HL-60 (cell line): ENCODE results near the gene NUB1.

Source experiments
- DNase-seq, 2 experiments: peaks; one replicate each; pipeline ENCODE4 v3.0.0-alpha.2; 2010 to 2020; ENCODE audit warnings: low read depth in 1 of 2, low spot score in 1 of 2
- H3K27ac ChIP-seq: fragments of 250-450 bp; sonication (Bioruptor Pico); replicated peaks from 2 replicates; pipeline ENCODE4 v1.5.1; 2020; ENCODE audit warnings: mild to moderate bottlenecking, moderate library complexity
- H3K27me3 ChIP-seq: fragments of 250-450 bp; sonication (Bioruptor Pico); 2 replicates; pipeline ENCODE4 v1.5.1; 2021; ENCODE audit warnings: mild to moderate bottlenecking, moderate library complexity; ENCODE audit not compliant: insufficient read depth, poor library complexity, severe bottlenecking
- H3K4me3 ChIP-seq: replicated peaks from 2 replicates; pipeline ENCODE4 v1.5.1; 2011; ENCODE audit warnings: mild to moderate bottlenecking, control low read depth, low read length; ENCODE audit not compliant: insufficient read depth
- CTCF ChIP-seq: IDR thresholded peaks from one replicate; pipeline ENCODE4 v1.5.1; 2011; ENCODE audit warnings: low read length, control low read depth, inconsistent platforms; ENCODE audit not compliant: insufficient read depth
- GABPA ChIP-seq: IDR thresholded peaks from 2 replicates; pipeline ENCODE4 v1.6.1; 2012; ENCODE audit warnings: low read depth
- POLR2AphosphoS5 ChIP-seq: IDR thresholded peaks from 2 replicates; pipeline ENCODE4 v1.6.1; 2012; ENCODE audit warnings: low read depth
- SPI1 ChIP-seq: IDR thresholded peaks from 2 replicates; pipeline ENCODE4 v1.6.1; 2012; ENCODE audit warnings: low read depth, mild to moderate bottlenecking, borderline replicate concordance
- TF ChIP-seq, protein P1 (sequence below): IDR thresholded peaks from 2 replicates; pipeline ENCODE4 v1.6.1; 2012; ENCODE audit warnings: low read depth; ENCODE audit not compliant: insufficient replicate concordance

Gene NUB1

DNA sequence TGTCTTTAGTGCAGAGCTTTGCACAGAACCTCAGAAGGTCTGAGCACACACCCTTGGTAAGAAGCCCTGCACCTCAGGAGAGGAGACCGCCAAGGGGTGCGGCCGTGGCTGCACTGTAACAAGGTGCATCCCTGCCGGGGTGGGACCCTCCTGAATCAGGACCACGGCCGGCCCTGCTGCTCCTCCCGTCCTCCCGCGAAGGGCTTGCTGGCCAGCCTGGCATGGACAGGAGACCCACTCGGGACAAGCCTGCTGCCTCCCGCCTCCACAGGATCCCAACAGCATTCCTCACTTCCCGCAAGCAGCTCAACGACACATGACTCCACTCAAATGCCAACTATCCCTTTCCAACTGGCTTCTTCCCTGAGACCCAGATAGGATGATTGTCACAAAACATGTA, 55.4 kb downstream of the NUB1 start:
- Histone ChIP-seq H3K27ac (no peak overlapping the region), H3K27me3 (peaks cover 2% of the 10 kb centered on the region), H3K4me3 (no peak overlapping the region)
- TF ChIP-seq POLR2AphosphoS5 = no peak
- no peak for TF ChIP-seq GABPA
- no peak for TF ChIP-seq SPI1
- TF ChIP-seq CTCF = no peak
- TF ChIP-seq, protein P1, sequence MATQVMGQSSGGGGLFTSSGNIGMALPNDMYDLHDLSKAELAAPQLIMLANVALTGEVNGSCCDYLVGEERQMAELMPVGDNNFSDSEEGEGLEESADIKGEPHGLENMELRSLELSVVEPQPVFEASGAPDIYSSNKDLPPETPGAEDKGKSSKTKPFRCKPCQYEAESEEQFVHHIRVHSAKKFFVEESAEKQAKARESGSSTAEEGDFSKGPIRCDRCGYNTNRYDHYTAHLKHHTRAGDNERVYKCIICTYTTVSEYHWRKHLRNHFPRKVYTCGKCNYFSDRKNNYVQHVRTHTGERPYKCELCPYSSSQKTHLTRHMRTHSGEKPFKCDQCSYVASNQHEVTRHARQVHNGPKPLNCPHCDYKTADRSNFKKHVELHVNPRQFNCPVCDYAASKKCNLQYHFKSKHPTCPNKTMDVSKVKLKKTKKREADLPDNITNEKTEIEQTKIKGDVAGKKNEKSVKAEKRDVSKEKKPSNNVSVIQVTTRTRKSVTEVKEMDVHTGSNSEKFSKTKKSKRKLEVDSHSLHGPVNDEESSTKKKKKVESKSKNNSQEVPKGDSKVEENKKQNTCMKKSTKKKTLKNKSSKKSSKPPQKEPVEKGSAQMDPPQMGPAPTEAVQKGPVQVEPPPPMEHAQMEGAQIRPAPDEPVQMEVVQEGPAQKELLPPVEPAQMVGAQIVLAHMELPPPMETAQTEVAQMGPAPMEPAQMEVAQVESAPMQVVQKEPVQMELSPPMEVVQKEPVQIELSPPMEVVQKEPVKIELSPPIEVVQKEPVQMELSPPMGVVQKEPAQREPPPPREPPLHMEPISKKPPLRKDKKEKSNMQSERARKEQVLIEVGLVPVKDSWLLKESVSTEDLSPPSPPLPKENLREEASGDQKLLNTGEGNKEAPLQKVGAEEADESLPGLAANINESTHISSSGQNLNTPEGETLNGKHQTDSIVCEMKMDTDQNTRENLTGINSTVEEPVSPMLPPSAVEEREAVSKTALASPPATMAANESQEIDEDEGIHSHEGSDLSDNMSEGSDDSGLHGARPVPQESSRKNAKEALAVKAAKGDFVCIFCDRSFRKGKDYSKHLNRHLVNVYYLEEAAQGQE = no peak
- no peak for DNase-seq

DNA sequence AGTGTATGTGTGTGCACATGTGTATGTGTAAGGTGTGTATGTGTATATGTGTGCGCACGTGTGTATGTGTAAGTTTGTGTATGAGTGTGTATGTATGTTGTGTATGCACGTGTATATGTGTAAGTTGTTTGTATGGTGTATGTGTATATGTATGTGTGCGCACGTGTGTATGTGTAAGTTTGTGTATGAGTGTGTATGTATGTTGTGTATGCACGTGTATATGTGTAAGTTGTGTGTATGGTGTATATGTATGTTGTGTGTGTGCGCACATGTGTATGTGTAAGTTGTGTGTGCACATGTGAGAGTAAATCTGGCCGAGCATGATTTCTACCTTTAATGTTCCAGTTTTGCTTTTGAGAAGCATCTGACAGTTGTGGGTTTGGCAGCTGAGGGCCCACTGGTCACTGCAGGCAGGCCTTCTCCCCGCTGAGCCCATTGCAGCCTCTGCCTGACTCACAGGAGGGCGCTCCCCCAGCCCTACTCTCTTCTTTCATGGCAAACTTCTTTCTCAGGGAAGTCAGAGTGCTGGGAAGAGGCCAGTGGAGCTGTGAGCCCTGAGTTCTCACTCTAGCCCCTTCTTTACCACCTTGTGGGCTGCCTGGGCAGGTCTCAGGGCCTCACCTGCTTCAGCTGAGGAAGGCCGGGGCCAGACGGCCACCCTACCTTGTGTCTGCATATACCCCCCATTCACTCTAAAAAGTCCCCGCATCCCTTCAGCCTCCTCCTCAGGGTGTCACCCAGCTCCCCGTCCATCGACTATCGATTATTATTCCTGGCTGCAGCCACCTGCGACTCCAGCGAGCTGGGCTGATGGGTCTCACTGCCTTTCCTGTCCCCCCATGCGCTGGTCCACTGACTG, 57.1 kb downstream of the NUB1 start:
- Histone ChIP-seq H3K27ac (no peak overlapping the region), H3K4me3 (no peak overlapping the region), H3K27me3 (no peaks in the 10 kb centered on the region)
- no peak for DNase-seq
- TF ChIP-seq POLR2AphosphoS5 = no peak
- TF ChIP-seq GABPA = no peak
- no peak for TF ChIP-seq SPI1
- TF ChIP-seq, protein P1 = no peak
- TF ChIP-seq CTCF = no peak

- no peak overlapping the region for H3K4me3 ChIP-seq
- no peak for TF ChIP-seq CTCF
- TF ChIP-seq SPI1 = no peak
- TF ChIP-seq, protein P1 = no peak
- TF ChIP-seq POLR2AphosphoS5 = no peak
- TF ChIP-seq GABPA = no peak
Observed at GRCh38 chr7:151399305-151399601, 57.6 kb downstream of the NUB1 start.

More at GRCh38 chr7:151399305-151399601, 57.6 kb downstream of the NUB1 start:
- Histone ChIP-seq H3K27ac (no peak overlapping the region), H3K27me3 (no peaks in the 10 kb centered on the region)
- no peak for DNase-seq
